Adipose tissue (tissue), 3 donors: Measurements from ENCODE around the gene TRAF2. TPM values are rescaled to one million over a fixed set of nuclear protein-coding genes. Genes with fewer than 3 reads are reported as not detected.

Experiments used
- polyA plus RNA-seq, 3 donors: library from polyadenylated mRNA; stranded (reverse); fragments of 200-250 nt; gene quantifications; one replicate each; pipeline ENCODE4 v1.2.3, GENCODE V29; 2013
- donor health status: healthy with polysubstance abuse.
- donor health status: Bipolar disorder and iron deficiency.
- donor health status: healthy.

The TRAF2 gene
- polyA plus RNA-seq, 3 donors = 4.0 to 7.2 (median 4.7) TPM

Other genes with a start within 250 kb of the TRAF2 start
- 100 to 1,000 TPM in 2 of 3 donors, 10 to 100 TPM in 1; 34.4 to 456 (median 158) TPM for gene EGFL7, start 223.6 kb upstream of the TRAF2 start, polyA plus RNA-seq
- 1,000 to 10,000 TPM in 1 of 3 donors, 100 to 1,000 TPM in 2; 261 to 1,820 (median 416) TPM for gene AGPAT2, start 199.1 kb upstream of the TRAF2 start, polyA plus RNA-seq
- gene DIPK1B, start 173.9 kb upstream of the TRAF2 start, polyA plus RNA-seq = 10 to 100 TPM in 1 of 3 donors, 1 to 10 TPM in 2; 6.0 to 12.8 (median 8.7) TPM
- gene LCN10, start 143.6 kb upstream of the TRAF2 start, polyA plus RNA-seq = 10 to 100 TPM in 2 of 3 donors, 1 to 10 TPM in 1; 3.2 to 28.6 (median 15.9) TPM
- 10 to 100 TPM in 2 of 3 donors, 1 to 10 TPM in 1; 4.7 to 48.0 (median 39.0) TPM for gene LCN6, start 138.0 kb upstream of the TRAF2 start, polyA plus RNA-seq
- not detected for gene LCN8, start 128.3 kb upstream of the TRAF2 start, polyA plus RNA-seq
- not detected for gene LCN15, start 122.0 kb upstream of the TRAF2 start, polyA plus RNA-seq
- 10 to 100 TPM; 74.4 to 89.2 (median 81.8) TPM for gene TMEM141, start 95.2 kb upstream of the TRAF2 start, polyA plus RNA-seq
- 1 to 10 TPM in 1 of 3 donors, under 1 TPM in 2; 0.42 to 3.1 (median 0.79) TPM for gene CCDC183, start 90.2 kb upstream of the TRAF2 start, polyA plus RNA-seq
- gene RABL6, start 78.6 kb upstream of the TRAF2 start, polyA plus RNA-seq = 10 to 100 TPM; 51.5 to 55.7 (median 54.4) TPM
- 1 to 10 TPM; 1.2 to 4.0 (median 1.7) TPM for gene AJM1, start 44.0 kb upstream of the TRAF2 start, polyA plus RNA-seq
- gene PHPT1, start 37.1 kb upstream of the TRAF2 start, polyA plus RNA-seq = 100 to 1,000 TPM; 141 to 146 (median 143) TPM
- gene MAMDC4, start 34.2 kb upstream of the TRAF2 start, polyA plus RNA-seq = 1 to 10 TPM; 4.9 to 9.8 (median 7.2) TPM
- 100 to 1,000 TPM; 351 to 391 (median 379) TPM for gene EDF1, start 20.2 kb upstream of the TRAF2 start, polyA plus RNA-seq
- gene FBXW5, start 58.2 kb downstream of the TRAF2 start, polyA plus RNA-seq = 100 to 1,000 TPM; 102 to 173 (median 139) TPM
- gene C8G, start 58.7 kb downstream of the TRAF2 start, polyA plus RNA-seq = 1 to 10 TPM in 1 of 3 donors, under 1 TPM in 1, not detected in 1; 0.85 to 1.1 TPM
- 1 to 10 TPM in 1 of 3 donors, under 1 TPM in 1, not detected in 1; 0.67 to 1.4 TPM for gene LCN12, start 65.8 kb downstream of the TRAF2 start, polyA plus RNA-seq
- 100 to 1,000 TPM in 1 of 3 donors, 10 to 100 TPM in 2; 22.4 to 185 (median 74.9) TPM for gene PTGDS, start 91.0 kb downstream of the TRAF2 start, polyA plus RNA-seq
- under 1 TPM in 2 of 3 donors, not detected in 1; 0.10 to 0.45 TPM for gene LCNL1, start 96.5 kb downstream of the TRAF2 start, polyA plus RNA-seq
- gene PAXX, start 105.9 kb downstream of the TRAF2 start, polyA plus RNA-seq = 10 to 100 TPM; 34.1 to 51.5 (median 49.1) TPM
- gene CLIC3, start 110.1 kb downstream of the TRAF2 start, polyA plus RNA-seq = 1 to 10 TPM in 2 of 3 donors, under 1 TPM in 1; 0.33 to 3.0 (median 3.0) TPM
- 10 to 100 TPM; 15.8 to 42.9 (median 33.1) TPM for gene ABCA2, start 141.7 kb downstream of the TRAF2 start, polyA plus RNA-seq
- 1 to 10 TPM in 2 of 3 donors, under 1 TPM in 1; 0.10 to 1.5 (median 1.1) TPM for gene FUT7, start 145.6 kb downstream of the TRAF2 start, polyA plus RNA-seq
- gene NPDC1, start 159.7 kb downstream of the TRAF2 start, polyA plus RNA-seq = 100 to 1,000 TPM in 2 of 3 donors, 10 to 100 TPM in 1; 45.3 to 213 (median 113) TPM
- gene ENTPD2, start 167.5 kb downstream of the TRAF2 start, polyA plus RNA-seq = 1 to 10 TPM in 2 of 3 donors, under 1 TPM in 1; 0.61 to 1.6 (median 1.3) TPM
- under 1 TPM; 0.11 to 0.34 (median 0.18) TPM for gene SAPCD2, start 184.0 kb downstream of the TRAF2 start, polyA plus RNA-seq
- gene UAP1L1, start 191.0 kb downstream of the TRAF2 start, polyA plus RNA-seq = 1 to 10 TPM; 3.8 to 9.0 (median 6.0) TPM
- gene MAN1B1, start 200.5 kb downstream of the TRAF2 start, polyA plus RNA-seq = 10 to 100 TPM; 25.8 to 41.6 (median 31.2) TPM
- 100 to 1,000 TPM; 132 to 152 (median 140) TPM for gene DPP7, start 228.2 kb downstream of the TRAF2 start, polyA plus RNA-seq